NCI-H2196 (cell line): ENCODE results near the gene POLD1.
A peak's percentile ranks its signal among the peaks of the same experiment; 100 is the strongest.

Experiments
- DNase-seq: peaks from one replicate; lab custom pipeline; 2025; ENCODE audit not compliant: unreplicated experiment; lab: John Stamatoyannopoulos, UW

The POLD1 gene

DNA sequence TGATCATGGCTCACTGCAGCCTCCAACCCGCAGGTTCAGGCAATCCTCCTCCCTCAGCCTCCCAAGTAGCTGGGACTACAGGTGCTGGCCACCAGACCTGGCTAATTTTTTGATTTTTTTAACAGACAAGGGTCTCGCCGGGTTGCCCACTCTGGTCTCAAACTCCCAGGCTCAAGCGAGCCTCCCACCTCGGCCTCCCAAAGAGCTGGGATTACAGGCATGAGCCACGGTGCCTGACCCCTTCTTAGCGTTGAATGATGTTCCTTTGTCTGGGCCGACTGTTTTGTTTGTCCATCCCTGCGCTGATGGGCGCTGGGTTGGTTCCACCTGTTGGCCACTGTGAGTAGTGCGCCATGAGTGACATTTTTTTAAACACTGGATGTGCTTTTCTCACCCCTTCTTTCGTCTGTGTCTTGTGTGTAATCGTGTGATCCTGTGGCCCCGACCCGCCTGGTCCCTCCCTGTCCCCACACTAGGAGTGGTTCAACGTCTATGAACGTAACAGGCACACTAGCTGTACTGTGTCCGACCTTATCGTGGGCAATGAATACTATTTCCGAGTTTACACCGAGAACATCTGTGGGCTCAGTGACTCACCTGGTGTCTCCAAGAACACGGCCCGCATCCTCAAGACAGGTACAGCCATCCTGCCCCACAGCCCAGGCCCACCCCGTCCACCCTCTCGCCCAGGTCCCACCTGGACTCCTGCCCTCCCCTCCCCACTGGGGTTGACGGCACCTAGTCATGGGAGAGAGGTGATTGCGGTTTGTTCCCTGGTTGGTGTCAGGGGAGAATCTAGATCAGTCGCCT lies 77.1 kb downstream of the POLD1 start:
- peak; percentile 68 for DNase-seq

- DNase-seq: no peak
These were observed 78.8 kb downstream of the POLD1 start for GRCh38 chr19:50462970-50463369.

DNA sequence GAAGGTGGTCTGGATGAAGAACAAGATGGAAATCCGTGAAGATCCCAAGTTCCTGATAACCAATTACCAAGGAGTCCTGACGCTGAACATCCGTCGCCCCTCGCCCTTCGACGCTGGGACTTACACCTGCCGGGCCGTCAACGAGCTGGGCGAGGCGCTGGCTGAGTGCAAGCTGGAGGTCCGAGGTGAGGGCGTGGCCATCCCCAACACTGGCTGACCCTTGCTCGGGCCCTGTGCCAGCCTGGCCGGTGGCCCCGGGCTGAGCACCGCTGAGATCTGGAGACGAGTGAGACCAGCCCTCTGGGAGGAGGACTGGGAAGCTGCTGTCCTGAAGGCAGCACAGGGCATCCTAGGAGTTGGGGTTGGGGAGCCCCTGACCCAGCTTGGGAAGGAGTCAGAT lies 80.2 kb downstream of the POLD1 start:
- no peak for DNase-seq

DNA sequence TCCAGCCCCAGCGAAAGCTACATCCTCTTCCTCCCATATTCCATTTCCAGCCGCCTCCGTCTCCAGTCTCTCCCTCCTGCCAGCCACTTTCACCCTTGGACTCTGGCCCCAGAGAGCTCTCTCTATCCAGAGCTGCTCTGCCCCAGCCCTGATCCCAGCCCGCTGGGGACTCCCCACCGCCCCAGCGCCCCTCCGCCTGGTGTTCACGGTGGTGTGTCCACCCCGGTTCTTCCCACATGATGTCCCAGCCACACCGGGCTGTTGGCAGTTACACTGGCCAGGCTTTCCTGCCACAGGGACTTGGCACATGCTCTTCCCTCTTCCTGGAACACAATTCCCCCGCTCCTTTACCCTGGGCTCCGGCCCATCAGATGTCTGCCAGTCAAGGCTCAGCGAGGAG lies 80.9 kb downstream of the POLD1 start:
- no peak for DNase-seq

DNA sequence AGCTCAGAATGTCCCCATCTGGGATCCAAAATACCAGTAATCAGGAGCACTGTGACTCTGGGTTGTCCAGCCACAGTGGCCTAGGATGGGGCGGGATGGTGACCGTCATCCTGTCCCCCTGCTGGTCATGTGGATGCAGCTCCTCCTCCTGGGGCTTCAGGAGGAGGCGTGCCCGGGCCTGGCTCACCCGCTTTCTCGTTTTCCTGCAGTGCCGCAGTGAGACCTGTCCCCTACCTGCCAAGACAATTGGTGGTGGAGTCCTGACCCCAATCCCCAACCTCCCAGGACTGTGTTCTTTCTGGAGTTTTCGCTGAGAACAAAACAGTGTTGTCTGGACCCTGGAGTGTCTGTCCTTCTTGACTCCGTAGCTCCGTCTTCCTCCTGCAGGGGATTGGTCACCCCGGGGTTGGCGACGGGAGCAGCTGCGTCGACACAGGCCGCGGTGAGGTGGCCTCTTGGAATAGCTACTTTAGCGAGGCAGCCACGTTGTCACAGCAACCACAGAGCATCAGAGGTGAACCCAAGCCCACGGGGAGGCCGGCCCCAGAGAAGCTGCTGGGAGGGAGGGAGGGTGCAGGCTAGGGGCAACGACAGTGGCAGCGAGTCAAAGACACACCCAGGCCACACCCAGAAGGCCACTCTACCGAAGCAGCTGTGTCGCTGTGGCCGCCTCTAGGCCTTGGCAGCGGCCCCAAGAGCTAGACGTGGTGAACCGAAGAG lies 82.0 kb downstream of the POLD1 start:
- peak; percentile 76 for DNase-seq

- DNase-seq: no peak
These were observed 82.5 kb downstream of the POLD1 start for GRCh38 chr19:50466706-50467039.

DNA sequence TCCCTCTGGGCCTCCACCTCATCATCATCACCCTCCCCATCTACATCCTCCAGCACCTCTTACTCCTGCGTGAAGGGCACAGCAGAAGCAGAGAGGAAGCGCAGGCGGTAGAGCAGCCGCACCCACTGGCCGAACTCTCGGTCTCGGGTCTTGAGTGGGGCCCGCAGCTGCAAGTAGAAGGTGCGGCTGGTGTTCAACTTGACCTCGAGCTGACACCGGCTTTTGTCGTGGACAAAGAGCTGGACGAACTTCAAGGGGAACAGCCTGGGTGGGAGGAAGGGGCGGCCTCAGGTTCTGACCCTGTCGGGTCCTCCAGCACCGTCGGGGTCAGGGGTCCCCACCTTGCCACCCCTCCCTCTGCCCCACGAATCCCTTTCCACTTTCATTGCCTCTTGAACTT lies 83.4 kb downstream of the POLD1 start:
- no peak for DNase-seq
